Measurements from ENCODE around the gene RHBDD2.

RHBDD2 gene

GRCh38 chr7:75916259-75916658 is 37.4 kb downstream of the RHBDD2 start:
- Mint-ChIP-seq H3K4me3 (peak overlapping the region; percentile 91 to 93), H3K27ac (no peak overlapping the region), H3K27me3 (no peaks in the 10 kb centered on the region), H3K9me3 (no peaks in the 10 kb centered on the region), H3K4me1 (peaks cover 37% of the 10 kb centered on the region)
- DNase-seq (no peak), ATAC-seq (no peak)

GRCh38 chr7:75916685-75917634 is 38.1 kb downstream of the RHBDD2 start:
- ATAC-seq (no peak), DNase-seq (no peak)
- Mint-ChIP-seq H3K4me1 (peaks cover 42% of the 10 kb centered on the region), H3K27ac (no peak overlapping the region), H3K27me3 (no peaks in the 10 kb centered on the region), H3K9me3 (no peaks in the 10 kb centered on the region), H3K4me3 (no peak overlapping the region)

GRCh38 chr7:75920431-75921161 is 41.8 kb downstream of the RHBDD2 start:
- Mint-ChIP-seq H3K4me3 (no peak overlapping the region), H3K4me1 (peaks cover 34% of the 10 kb centered on the region), H3K27me3 (no peaks in the 10 kb centered on the region), H3K9me3 (no peaks in the 10 kb centered on the region), H3K27ac (no peak overlapping the region)
- ATAC-seq (peak; percentile 90), DNase-seq (peak in 1 of 2 donors; percentile 46)

GRCh38 chr7:75921479-75921878 is 42.6 kb downstream of the RHBDD2 start:
- no peak for ATAC-seq
- H3K4me3 Mint-ChIP-seq: no peak overlapping the region
- peaks cover 30% of the 10 kb centered on the region for H3K4me1 Mint-ChIP-seq
- H3K27ac Mint-ChIP-seq: peak overlapping the region in 1 of 2 donors; percentile 77
- DNase-seq: no peak
- H3K9me3 Mint-ChIP-seq: no peaks in the 10 kb centered on the region
- no peaks in the 10 kb centered on the region for H3K27me3 Mint-ChIP-seq

- H3K4me1 Mint-ChIP-seq: peaks cover 34% of the 10 kb centered on the region
- H3K9me3 Mint-ChIP-seq: no peaks in the 10 kb centered on the region
- no peak overlapping the region for H3K4me3 Mint-ChIP-seq
- no peak overlapping the region for H3K27ac Mint-ChIP-seq
- no peaks in the 10 kb centered on the region for H3K27me3 Mint-ChIP-seq
- no peak for ATAC-seq
- no peak for DNase-seq
These were observed 44.3 kb downstream of the RHBDD2 start for GRCh38 chr7:75922966-75923603.

GRCh38 chr7:75924256-75924655 is 45.4 kb downstream of the RHBDD2 start:
- peaks cover 36% of the 10 kb centered on the region for H3K4me1 Mint-ChIP-seq
- no peak for DNase-seq
- ATAC-seq: no peak
- H3K27ac Mint-ChIP-seq: no peak overlapping the region
- H3K9me3 Mint-ChIP-seq: no peaks in the 10 kb centered on the region
- no peak overlapping the region for H3K4me3 Mint-ChIP-seq
- no peaks in the 10 kb centered on the region for H3K27me3 Mint-ChIP-seq

GRCh38 chr7:75924889-75925288 is 46.1 kb downstream of the RHBDD2 start:
- DNase-seq (no peak), ATAC-seq (no peak)
- Mint-ChIP-seq H3K4me1 (peaks cover 31% of the 10 kb centered on the region), H3K9me3 (no peaks in the 10 kb centered on the region), H3K27me3 (no peaks in the 10 kb centered on the region), H3K27ac (no peak overlapping the region), H3K4me3 (no peak overlapping the region)

- no peak overlapping the region for H3K4me3 Mint-ChIP-seq
- no peak overlapping the region for H3K27ac Mint-ChIP-seq
- DNase-seq (no peak), ATAC-seq (no peak)
- H3K9me3 Mint-ChIP-seq: no peaks in the 10 kb centered on the region
- H3K27me3 Mint-ChIP-seq: no peaks in the 10 kb centered on the region
- H3K4me1 Mint-ChIP-seq: peaks cover 31% of the 10 kb centered on the region
These were observed 47.0 kb downstream of the RHBDD2 start for GRCh38 chr7:75925717-75926435.

GRCh38 chr7:75928568-75928914 is 49.7 kb downstream of the RHBDD2 start:
- DNase-seq: peak; percentile 36 to 42
- H3K4me3 Mint-ChIP-seq: peak overlapping the region in 1 of 2 donors; percentile 35
- peak; percentile 95 for ATAC-seq
- no peaks in the 10 kb centered on the region for H3K27me3 Mint-ChIP-seq
- H3K27ac Mint-ChIP-seq: peak overlapping the region; percentile 87 to 95
- H3K9me3 Mint-ChIP-seq: no peaks in the 10 kb centered on the region
- H3K4me1 Mint-ChIP-seq: peaks cover 31% of the 10 kb centered on the region

GRCh38 chr7:75931680-75932079 is 52.8 kb downstream of the RHBDD2 start:
- ATAC-seq: no peak
- Mint-ChIP-seq H3K4me1 (peaks cover 20% of the 10 kb centered on the region), H3K27me3 (no peaks in the 10 kb centered on the region), H3K27ac (peak overlapping the region in 1 of 2 donors; percentile 28), H3K4me3 (no peak overlapping the region), H3K9me3 (no peaks in the 10 kb centered on the region)
- DNase-seq: no peak

- no peak for DNase-seq
- no peak for ATAC-seq
- Mint-ChIP-seq H3K4me3 (no peak overlapping the region), H3K27me3 (no peaks in the 10 kb centered on the region), H3K9me3 (no peaks in the 10 kb centered on the region), H3K4me1 (no peaks in the 10 kb centered on the region), H3K27ac (no peak overlapping the region)
These were observed 59.3 kb downstream of the RHBDD2 start for GRCh38 chr7:75937958-75938786.
